ENCODE data around the gene HSPA1A.
"Not testable (repeated sequence)": the region's sequence is repeated elsewhere in the genome, so short reads cannot be mapped to it uniquely, and the experiment has no call there.

DNA sequence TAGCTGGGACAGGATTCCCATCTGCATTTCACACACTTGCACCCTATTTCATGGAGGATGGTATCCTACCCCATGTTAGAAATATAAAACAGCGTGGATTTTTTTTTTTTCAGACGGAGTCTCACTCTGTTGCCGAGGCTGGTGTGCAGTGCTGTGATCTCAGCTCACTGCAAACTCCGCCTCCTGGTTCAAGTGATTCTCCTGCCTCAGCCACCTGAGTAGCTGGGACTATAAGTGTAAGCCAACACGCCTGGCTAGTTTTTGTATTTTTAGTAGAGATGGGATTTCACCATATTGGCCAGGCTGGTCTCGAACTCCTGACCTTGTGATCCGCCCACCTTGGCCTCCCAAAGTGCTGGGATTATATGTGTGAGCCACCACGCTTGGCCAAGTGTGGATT is 42.4 kb downstream of the HSPA1A start:
- TF ChIP-seq, protein P1, sequence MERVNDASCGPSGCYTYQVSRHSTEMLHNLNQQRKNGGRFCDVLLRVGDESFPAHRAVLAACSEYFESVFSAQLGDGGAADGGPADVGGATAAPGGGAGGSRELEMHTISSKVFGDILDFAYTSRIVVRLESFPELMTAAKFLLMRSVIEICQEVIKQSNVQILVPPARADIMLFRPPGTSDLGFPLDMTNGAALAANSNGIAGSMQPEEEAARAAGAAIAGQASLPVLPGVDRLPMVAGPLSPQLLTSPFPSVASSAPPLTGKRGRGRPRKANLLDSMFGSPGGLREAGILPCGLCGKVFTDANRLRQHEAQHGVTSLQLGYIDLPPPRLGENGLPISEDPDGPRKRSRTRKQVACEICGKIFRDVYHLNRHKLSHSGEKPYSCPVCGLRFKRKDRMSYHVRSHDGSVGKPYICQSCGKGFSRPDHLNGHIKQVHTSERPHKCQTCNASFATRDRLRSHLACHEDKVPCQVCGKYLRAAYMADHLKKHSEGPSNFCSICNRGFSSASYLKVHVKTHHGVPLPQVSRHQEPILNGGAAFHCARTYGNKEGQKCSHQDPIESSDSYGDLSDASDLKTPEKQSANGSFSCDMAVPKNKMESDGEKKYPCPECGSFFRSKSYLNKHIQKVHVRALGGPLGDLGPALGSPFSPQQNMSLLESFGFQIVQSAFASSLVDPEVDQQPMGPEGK (CRISPR knock-in tag; IDR thresholded peaks at IDR 0.05; ENCODE audit: borderline replicate concordance): not testable (repeated sequence)
- not testable (repeated sequence) for TF ChIP-seq ZFP3 (CRISPR knock-in tag; IDR thresholded peaks at IDR 0.05); TCF4 (CRISPR knock-in tag; IDR thresholded peaks at IDR 0.05; ENCODE audit: borderline replicate concordance); CSDC2 (CRISPR knock-in tag; IDR thresholded peaks at IDR 0.05); ZNF8 (CRISPR knock-in tag; IDR thresholded peaks at IDR 0.05); ARNTL (CRISPR knock-in tag; IDR thresholded peaks at IDR 0.05; ENCODE audit: borderline replicate concordance, low read depth); ZC3H10 (CRISPR knock-in tag; IDR thresholded peaks at IDR 0.05); SNAI2 (CRISPR knock-in tag; IDR thresholded peaks at IDR 0.05); BACH2 (CRISPR knock-in tag; IDR thresholded peaks at IDR 0.05; ENCODE audit: borderline replicate concordance); ZFP30 (CRISPR knock-in tag; IDR thresholded peaks at IDR 0.05)
- TF ChIP-seq, protein P2, sequence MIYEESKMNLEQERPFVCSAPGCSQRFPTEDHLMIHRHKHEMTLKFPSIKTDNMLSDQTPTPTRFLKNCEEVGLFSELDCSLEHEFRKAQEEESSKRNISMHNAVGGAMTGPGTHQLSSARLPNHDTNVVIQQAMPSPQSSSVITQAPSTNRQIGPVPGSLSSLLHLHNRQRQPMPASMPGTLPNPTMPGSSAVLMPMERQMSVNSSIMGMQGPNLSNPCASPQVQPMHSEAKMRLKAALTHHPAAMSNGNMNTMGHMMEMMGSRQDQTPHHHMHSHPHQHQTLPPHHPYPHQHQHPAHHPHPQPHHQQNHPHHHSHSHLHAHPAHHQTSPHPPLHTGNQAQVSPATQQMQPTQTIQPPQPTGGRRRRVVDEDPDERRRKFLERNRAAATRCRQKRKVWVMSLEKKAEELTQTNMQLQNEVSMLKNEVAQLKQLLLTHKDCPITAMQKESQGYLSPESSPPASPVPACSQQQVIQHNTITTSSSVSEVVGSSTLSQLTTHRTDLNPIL (CRISPR knock-in tag; IDR thresholded peaks at IDR 0.05; ENCODE audit: low read depth): not testable (repeated sequence)
- TF ChIP-seq, protein P3, sequence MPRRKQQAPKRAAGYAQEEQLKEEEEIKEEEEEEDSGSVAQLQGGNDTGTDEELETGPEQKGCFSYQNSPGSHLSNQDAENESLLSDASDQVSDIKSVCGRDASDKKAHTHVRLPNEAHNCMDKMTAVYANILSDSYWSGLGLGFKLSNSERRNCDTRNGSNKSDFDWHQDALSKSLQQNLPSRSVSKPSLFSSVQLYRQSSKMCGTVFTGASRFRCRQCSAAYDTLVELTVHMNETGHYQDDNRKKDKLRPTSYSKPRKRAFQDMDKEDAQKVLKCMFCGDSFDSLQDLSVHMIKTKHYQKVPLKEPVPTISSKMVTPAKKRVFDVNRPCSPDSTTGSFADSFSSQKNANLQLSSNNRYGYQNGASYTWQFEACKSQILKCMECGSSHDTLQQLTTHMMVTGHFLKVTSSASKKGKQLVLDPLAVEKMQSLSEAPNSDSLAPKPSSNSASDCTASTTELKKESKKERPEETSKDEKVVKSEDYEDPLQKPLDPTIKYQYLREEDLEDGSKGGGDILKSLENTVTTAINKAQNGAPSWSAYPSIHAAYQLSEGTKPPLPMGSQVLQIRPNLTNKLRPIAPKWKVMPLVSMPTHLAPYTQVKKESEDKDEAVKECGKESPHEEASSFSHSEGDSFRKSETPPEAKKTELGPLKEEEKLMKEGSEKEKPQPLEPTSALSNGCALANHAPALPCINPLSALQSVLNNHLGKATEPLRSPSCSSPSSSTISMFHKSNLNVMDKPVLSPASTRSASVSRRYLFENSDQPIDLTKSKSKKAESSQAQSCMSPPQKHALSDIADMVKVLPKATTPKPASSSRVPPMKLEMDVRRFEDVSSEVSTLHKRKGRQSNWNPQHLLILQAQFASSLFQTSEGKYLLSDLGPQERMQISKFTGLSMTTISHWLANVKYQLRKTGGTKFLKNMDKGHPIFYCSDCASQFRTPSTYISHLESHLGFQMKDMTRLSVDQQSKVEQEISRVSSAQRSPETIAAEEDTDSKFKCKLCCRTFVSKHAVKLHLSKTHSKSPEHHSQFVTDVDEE (CRISPR knock-in tag; IDR thresholded peaks at IDR 0.05): not testable (repeated sequence)
